B cell (primary cell): Measurements from ENCODE around the gene ERCC1.

ENCODE experiments used
- CTCF ChIP-seq: fragments of 200-600 bp; IDR thresholded peaks from one replicate; pipeline ENCODE4 v1.8.0; 2022; ENCODE audit warnings: antibody characterized with exemption, mild to moderate bottlenecking
- EZH2 ChIP-seq: IDR thresholded peaks from 2 replicates; pipeline ENCODE4 v1.6.1; 2012; ENCODE audit warnings: borderline replicate concordance, low read depth, mild to moderate bottlenecking, moderate library complexity, low read length; ENCODE audit not compliant: insufficient read depth, poor library complexity, severe bottlenecking

DNA sequence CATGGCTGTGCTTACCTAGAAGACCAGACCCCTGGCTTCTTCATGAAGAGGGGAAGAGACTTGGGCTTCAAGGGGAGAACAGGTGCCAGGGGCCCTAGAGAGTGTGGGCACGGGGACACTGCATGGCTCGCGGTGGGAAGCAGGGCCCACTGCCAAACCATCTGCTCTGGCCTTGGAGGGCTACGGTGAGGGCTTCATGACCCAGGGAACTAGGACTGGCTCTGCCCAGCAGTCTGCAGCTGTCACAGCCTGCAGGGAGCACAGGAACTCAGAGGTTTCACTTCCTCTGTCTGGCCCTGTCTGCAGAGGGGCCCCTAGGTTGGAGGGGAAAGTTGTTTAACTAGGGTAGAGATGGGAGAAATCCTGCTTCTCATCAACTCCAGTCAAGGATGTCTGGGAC lies 4.3 kb downstream of the ERCC1 start:
- TF ChIP-seq CTCF = no peak
- no peak for TF ChIP-seq EZH2
